GM18868 (cell line): ENCODE data around the gene ARHGAP26.

Experiments
- ATAC-seq: cut with Tn5 transposase; IDR thresholded peaks from one replicate; pipeline ENCODE4 v1.9.1; 2021; ENCODE audit warnings: mild to moderate bottlenecking, moderate library complexity; ENCODE audit not compliant: unreplicated experiment

Gene ARHGAP26

DNA sequence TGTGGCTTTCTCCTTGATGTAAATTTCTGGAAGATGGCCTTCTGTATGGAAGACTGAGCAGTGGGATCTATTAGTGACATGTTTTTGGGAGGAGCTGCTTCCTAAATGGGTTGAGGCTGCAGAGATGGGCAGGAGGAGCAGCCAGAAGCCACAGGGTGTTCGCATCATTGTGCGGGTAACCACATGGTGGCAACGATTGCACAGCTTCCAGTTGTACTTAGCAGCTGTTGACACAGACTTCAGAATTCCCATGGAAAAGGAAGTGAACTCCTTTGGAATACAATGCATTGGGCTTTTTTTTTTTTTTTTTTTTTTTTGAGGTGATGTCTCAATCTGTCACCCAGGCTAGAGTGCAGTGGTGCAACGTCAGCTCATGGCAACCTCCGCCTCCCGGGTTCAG is 336.0 kb downstream of the ARHGAP26 start:
- no peak for ATAC-seq

DNA sequence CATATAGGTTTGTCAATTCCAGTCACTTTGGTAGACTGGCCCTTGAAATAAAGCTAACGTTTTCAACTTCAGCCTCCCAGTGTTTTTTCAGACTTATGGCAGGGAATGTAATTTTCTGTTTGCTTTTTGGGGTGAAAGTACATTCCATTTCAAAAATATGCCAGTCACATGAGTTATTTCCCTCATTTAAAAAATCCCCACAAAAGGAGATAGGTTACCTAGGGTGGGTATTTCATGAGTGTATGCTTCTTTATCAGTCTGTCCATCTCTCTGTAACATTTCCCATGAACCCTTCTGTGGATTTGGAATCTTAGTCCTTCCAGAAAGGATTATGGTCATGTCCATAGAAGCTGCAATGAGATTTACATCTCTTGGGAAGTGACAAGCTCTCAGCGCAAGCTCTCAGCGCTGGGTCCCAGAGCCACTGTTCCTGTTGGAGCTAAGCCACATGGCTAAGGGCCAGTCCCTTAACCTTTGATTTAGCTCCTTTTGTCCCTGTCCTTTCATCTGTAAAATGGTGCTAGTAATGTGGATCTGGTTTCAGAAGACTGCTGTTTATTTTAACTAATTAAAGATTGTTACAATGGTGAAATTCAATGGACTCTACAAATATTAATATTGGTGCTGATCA is 338.4 kb downstream of the ARHGAP26 start:
- no peak for ATAC-seq

DNA sequence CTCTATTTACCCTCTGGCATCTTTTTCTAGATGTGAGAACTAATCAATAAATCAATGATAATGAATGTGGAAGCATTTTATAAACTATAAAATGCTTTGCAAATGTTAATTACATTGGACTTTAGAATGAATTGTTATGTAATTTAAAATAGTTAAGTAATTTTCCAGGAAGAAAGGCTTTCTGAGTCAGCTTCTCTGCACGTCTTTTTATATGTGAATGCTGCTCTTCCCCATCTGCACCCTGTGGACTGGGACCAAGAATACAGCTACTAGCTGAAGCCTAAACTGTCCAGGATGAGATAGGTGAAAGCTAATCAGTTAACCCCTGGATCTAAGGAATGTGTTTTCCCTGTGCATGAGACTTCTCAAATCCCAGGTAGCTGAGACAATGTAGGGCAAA is 340.4 kb downstream of the ARHGAP26 start:
- ATAC-seq: no peak

DNA sequence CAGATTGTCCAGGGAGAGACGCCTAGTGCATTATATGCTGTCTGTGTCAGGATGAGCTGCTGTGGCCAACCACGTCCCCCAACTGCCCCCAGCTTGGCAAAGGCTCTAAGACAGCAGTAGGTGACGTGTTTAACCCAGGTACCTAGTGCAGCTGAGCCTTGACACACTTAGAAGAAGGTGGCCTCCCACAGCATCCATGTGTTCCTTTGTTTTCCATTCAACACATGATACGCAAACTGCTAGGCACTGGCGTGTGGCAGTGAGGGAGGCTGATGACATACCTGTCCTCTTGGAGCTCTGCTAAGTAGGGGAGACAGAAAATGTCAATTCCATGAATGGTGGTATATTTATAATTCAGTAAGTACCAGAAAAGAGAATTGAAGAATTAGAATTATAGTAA is 341.6 kb downstream of the ARHGAP26 start:
- no peak for ATAC-seq

DNA sequence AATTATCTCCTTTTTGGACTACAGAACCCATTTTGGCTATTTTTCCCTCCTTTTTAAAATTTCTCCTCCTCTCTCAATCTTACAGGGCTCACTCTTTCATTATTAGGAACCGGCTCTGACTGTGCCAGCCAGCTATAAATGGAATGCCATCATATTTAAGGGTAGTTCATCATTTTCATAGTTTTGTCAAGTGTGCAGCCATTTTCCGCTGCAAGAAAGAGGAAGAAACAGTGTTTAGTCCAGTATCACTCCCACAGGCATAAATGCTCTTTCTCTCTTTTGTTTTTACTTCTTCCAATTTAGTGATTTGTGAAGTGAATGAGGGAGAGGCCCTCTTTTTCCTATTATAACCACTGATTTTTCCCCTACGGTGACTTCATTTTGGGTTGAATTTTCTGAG is 343.3 kb downstream of the ARHGAP26 start:
- ATAC-seq: no peak

DNA sequence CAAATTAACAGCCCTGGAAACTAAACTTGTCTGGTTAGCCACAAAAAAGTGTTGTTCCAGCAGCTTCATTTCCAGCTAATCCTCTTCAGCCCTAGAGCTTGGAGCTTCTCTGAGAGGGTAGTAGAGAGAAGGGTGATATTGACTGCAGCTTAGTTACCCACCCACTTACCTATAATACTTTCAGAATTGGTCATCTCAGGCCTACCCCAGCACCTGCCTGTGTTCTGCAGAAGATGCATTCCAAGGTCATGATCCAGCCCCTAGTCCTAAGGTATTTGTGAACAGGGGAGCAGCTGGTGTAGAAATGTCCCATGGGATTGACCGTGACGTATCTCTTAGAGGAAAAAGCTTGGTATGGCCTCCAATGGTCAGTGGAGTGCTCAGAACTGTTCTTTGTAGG is 344.3 kb downstream of the ARHGAP26 start:
- ATAC-seq: no peak

DNA sequence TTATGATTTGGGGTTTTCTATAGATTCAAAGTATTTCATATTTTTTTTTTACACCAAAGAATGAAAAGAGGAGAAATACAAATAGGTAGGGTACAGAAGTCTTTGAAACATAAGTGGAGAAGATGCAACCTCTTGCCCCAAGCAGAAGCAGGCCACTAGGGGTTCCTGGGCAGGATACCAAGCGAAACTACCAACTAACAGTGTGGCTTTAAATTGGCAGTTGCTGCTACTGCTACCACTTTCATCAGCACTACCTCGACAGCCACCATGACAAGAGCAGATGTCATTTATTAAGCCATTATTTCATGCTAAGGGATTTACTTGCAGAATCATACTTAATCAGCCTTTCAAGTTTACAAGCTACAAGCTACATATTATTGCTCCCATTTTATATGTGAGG is 345.2 kb downstream of the ARHGAP26 start:
- no peak for ATAC-seq

DNA sequence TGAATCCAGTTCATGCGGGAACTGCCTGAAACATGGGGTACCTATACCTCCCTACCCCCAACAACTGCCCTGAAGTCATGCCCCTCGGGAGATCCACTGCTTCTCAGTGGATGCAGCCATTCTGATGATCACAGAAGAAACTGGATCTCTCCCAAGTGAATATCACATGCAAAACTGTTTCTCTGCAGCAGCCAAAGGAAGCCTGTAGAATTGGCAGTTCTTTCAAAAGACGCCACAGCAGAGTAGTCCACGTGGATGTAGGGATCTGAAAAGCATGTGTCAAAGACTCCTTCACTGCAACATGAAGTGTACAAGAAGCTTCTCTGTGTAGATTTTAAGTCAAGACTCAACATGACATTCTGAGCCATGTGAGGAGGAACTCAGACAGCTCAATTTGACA is 346.6 kb downstream of the ARHGAP26 start:
- no peak for ATAC-seq

DNA sequence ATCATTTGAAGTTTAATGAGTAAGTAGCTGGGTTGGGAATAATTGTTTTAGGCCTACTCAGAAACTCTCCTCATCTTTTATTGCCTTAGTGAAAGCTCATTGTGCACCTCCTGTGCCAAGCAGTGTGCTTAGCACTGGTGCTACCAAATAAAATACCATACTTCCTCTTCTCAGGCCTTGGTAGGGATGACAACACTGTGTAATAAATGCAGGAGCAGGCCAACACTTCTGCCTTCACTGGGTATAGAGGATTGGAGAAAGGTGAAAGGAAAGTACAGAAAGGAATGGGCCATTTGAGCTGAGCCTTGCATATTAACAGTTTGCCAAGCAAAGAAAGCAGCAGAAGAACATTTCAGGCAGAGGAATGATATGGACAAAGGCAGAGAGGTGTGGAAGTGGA is 347.6 kb downstream of the ARHGAP26 start:
- ATAC-seq: no peak

DNA sequence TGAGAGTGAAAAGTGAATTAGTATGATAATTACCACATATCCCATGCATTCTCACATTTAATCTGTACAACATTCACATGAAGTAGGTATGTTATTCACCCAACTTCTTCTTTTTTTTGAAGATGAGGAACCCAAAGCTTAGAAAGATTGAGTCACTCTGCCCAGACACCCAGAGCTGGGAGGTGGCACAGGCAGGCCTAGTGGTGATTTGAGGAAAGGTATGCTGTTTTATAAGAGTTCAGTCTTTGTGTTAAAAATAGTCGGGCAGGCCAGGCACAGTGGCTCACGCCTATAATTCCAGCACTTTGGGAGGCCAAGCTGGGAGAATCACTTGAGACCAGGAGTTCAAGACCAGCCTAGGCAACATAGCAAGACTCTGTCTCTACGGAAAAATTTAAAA is 348.0 kb downstream of the ARHGAP26 start:
- no peak for ATAC-seq

DNA sequence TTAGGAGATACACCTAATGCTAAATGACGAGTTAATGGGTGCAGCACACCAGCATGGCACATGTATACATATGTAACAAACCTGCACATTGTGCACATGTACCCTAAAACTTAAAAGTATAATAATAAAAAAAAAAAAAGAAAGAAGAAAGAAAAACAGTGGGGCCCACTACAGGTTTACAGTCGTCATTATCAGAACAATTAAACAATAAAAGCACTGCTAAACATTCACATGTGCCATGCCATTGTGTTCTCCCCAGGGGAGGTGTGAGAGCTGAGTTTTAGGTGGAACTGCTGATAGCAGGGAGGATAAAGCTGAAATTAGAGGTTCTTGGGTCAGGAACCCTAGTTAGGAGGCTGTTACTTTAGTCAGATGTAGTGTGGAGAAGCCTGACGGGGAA is 348.6 kb downstream of the ARHGAP26 start:
- ATAC-seq: peak; percentile 1

DNA sequence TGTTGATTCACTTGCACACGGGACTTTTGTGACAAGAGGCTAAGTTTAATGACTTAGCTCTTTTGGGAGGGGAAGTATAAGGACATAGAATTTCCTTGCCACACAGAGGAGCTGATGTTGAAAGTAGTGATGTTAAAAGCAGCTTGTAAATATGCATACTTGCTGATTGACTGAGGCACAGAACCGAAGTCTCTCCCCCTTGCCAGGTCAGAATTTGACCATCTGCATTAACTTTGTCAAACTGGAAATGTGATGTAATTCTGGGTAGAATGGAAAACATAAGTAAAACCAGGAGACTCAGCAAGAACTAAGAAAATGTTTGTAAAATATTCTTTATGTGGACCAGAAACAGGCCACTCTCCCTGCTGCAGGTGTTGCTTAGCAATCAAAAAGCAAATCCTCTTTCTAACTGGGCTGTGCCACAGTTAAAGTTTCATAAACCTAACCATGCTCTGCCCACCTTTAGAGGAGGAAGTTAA is 349.2 kb downstream of the ARHGAP26 start:
- ATAC-seq: peak; percentile 51

DNA sequence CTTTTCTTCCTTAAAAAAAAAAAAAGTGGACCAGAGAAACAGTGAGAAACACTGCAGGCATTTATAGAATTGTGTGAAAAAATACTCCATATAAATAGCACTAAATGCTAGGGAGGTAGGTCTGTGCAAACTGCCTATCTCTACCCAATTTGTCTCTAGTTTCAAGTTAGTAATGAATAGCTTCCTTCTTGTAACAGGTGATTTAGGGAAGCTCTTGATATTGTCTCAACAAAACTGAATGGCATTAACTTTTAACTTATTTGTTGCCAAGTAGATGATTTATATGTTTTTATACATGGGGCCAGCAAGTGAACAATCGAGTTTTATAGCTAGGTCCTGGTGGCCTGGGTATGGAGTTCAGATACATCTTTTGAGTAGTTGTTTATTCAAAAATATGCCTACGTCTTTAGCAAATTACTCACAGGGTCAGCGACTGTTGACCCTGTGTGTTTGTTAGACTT is 349.7 kb downstream of the ARHGAP26 start:
- peak; percentile 30 for ATAC-seq

DNA sequence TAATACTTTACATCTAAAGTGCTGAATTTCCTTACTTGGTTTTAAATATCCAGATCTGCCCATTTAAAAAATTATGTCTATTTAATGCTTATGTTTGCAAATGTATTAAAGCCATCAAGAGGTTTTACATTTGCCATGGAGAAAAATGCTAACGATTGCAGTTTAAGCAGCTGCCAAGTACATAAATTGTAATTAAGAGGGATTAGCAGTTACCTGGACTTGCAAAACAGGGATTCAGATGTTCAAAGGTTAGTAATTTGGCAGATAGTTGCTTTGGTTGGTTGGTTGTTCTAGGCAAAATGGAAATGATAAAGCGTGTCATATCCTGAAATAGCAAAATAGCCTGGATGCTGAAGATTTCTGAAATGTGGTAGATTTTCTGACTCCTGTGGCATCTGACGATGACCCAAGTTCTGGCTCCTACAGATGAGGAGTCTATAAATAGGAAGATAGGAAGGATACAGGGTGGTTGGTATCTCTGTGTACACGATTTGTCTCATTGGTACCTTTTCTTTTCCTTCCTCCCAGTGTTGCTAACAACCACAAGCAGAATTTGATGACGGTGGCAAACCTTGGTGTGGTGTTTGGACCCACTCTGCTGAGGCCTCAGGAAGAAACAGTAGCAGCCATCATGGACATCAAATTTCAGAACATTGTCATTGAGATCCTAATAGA is 350.4 kb downstream of the ARHGAP26 start:
- no peak for ATAC-seq

DNA sequence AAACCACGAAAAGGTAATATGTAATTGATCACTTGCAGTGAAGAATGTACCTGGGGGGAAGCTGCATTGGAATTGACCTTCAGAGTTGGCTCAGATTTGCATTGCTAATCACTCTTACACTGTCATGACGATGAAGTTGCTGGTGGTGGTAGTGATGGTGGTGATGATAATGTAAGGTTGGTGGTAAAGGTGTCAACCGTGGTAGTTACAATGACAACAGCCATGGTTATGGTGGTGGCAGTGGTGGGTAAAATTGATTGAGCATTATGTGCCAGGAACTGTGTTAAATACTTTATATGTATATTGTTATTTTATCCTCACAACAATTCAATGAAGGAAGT is 350.9 kb downstream of the ARHGAP26 start:
- no peak for ATAC-seq

DNA sequence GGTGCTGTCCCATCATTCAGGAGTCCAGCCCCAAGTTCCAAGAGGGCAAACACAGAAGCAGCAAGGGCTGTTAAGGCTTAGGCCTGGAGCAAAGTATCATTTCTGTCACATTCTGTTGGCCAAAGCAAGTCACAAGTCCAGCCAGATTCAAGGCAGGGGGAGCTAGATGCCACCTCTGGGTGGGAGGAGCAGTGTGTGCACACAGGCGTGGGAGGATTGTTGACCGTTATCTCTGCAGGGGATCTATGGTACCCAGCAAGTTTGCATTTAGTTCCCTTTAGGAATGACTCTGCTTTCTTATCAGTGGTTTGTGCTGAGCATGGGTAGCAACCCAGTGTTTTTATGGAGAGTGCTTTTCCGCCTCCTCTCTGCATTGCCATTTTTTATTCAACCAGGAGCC is 354.4 kb downstream of the ARHGAP26 start:
- ATAC-seq: peak; percentile 69

DNA sequence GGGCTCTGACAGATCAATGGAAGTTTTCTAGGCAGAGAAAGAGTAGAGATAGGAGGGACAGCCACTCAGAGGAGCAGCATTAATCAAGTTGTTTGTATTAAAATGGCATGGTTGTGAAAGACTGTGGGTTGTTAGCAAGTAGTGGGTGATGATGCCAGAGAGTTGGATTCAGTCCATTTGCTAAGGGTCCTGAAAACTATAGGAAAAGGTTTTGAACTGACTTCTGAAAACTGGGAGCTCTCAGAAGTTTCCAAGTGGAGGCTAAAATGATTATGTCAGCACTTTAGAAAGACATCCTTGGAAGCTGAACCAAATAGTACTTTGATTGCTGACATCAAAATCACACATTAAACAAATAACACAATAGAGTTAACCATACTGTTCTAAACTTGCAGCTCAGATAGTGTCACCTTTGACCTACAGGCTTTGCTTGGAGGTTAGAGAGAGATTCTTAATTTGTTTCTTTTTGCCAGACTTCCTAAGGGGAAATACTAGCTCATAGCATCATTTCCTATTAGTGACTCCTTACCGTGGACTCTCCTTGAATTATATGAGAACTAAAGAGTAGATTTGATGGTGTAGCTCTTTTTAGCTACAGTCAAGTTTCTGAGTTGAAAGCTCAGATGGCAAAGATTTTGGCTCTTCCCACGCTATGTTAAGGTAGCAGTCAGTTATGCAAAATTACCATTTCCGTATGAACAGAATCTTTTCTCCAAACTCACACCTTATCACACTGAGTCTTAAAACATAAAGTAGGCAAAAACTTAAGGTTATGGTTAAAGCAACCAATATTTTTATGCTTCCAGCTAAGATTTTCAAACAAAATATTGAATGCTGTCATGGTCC is 356.2 kb downstream of the ARHGAP26 start:
- ATAC-seq: peak; percentile 34

DNA sequence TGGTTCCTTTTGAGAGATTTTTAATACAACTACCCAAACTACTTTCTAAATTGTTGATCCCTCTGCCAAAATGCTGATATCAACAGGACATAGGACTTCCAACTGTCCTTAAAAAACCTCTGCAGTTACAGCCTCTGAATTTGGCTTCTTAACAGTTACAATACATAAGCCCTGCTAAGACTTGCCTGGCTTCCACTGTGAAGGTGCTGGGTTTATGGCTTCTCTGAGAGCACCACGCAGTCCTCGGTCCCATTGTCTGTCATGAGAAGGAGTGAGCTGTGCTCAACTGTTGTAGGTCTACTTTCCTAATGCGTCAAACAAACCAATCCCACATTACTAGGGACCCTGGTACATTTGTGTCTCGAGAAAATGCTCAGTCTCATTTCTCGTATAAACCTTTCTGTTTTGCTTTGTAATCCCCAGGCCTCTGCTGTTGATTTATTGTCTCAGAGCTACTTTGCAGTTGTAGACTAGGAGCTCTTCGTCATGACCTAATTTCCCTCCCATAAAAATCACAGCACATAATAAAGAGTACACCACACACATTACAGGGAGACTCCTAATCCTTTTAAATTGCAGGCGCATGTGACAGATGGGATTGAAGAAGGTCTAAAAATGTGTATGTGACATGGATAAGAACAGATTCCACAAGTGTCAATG is 358.4 kb downstream of the ARHGAP26 start:
- peak; percentile 29 for ATAC-seq

DNA sequence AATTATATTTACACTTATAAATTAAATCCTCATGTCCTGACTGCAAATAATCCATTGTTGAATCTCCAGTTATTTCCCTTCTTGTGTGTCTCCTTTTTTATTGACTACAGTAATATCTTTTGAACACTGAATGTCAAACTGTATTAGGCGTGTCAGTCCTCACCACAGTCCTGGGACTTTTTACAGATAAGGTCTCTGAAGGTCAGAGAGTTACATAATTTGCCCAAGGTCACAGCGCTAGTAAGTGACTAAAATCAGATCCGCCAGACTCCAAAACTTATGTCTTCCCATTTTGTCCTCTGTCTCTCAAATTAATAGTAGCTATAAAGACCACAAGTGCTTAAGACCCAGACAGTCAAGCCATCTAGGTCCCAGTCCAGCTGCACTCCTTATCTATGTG is 359.0 kb downstream of the ARHGAP26 start:
- no peak for ATAC-seq

DNA sequence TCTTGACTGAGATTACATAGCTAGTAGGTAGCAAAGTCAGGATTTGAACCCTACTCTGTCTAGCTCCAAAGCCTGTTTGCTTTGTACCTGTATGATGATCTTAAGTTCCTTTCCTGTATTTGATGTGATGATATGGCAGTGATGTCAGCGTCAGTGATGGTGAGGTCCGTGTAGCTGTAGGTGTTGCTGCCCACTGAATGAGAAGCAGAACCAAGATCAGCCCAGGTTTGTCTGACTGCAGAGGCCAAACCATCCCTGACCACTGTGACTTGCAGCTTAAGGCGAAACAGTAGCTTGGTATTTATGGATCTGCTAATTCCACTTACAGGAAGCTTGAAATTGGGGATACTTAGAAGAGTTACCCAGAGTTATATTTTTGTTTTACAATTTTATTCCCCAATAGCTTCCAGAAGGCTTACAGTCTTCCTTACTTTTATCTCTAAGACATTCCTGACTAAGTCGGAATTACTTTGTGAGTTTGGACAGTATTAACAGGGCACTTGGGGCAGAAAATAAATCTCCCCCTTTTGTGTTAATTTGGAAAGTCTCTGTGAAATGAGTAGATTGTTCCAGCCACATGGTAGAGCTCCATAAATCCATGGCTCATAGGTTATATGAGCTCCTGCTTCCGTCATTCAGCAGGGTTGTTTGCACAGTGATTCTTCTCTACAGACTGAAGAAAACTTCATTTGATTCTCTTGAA is 359.9 kb downstream of the ARHGAP26 start:
- ATAC-seq: no peak
